Pancreas (tissue), 10 donors: ENCODE results near the gene MAJIN. TPM values are rescaled to one million over a fixed set of nuclear protein-coding genes. Genes with fewer than 3 reads are reported as not detected.

Experiments
- ATAC-seq, 4 donors: fragments of 200-7000 bp; cut with Tn5 transposase; one replicate each; pipeline versions ENCODE4 v1.8.0 to v1.9.1; 2020; ENCODE audit warnings: mild to moderate bottlenecking in 4 of 4, moderate library complexity in 4 of 4
- DNase-seq, 6 donors: peaks; one replicate each; pipeline ENCODE4 v3.0.0-alpha.2; 2020
- FAIRE-seq: peaks from 2 replicates; lab custom pipeline; 2012; peaks lifted over from hg19 to GRCh38; lab: Jason Lieb, UNC
- H3K27ac ChIP-seq, 4 donors: fragments of 200-600 bp; sonication (generic); 1 replicate in 3 of 4; 2 replicates in 1 of 4; pipeline versions ENCODE4 v1.5.0 to v1.8.0; 2020
- H3K27me3 ChIP-seq, 4 donors: fragments of 200-600 bp; one replicate each; pipeline ENCODE4 v1.8.0; 2021
- H3K36me3 ChIP-seq, 3 donors: fragments of 200-600 bp; sonication (generic) in 1 of 3; one replicate each; pipeline versions ENCODE4 v1.5.0 to v1.8.0; 2020 to 2021
- H3K4me1 ChIP-seq, 3 donors: fragments of 200-600 bp; one replicate each; pipeline ENCODE4 v1.8.0; 2021
- H3K4me3 ChIP-seq, 4 donors: fragments of 200-600 bp; sonication (generic) in 2 of 4; one replicate each; pipeline versions ENCODE4 v1.5.0 to v1.8.0; 2020 to 2021
- H3K9me3 ChIP-seq, 4 donors: fragments of 200-600 bp; one replicate each; pipeline ENCODE4 v1.8.0; 2021
- WGBS, 2 donors: extraction: QIAGEN DNeasy Blood & Tissue Kit; methylation state at CpG; one replicate each; pipeline ENCODE4 v1.1.7; 2013; 5-methylcytosine and 5-hydroxymethylcytosine counted together
- intact Hi-C, 3 donors: fragments of 100-400 bp; cut with DNase I; formaldehyde crosslinking; loops; one replicate each; pipeline versions ENCODE4 v1.11.1 to v1.14.2; 2022
- microRNA-seq, 2 donors: library from miRNA; unstranded; fragments of <30 nt; microRNA quantifications; one replicate each; pipeline versions ENCODE4 to v1.1.0, GENCODE V29; 2019 to 2020
- polyA plus RNA-seq, 2 donors: library from polyadenylated mRNA; stranded (reverse); fragments of 200-250 nt; gene quantifications; one replicate each; pipeline ENCODE4 v1.2.3, GENCODE V29; 2013
- total RNA-seq, 6 donors: library from RNA; stranded (reverse); fragmentation: NEBNext Ultra II Directional in 4 of 6; extraction: Animal tissue kit (Norgen Biotek cat#: 25700) in 4 of 6; gene quantifications; one replicate each; pipeline versions ENCODE4 v1.2.1 to v1.2.4, GENCODE V29; 2021 to 2023
- TF ChIP-seq, protein P1 (sequence below), 4 donors: fragments of 200-600 bp; sonication (generic) in 3 of 4; IDR thresholded peaks; one replicate each; pipeline versions ENCODE4 v1.5.0 to v1.8.0; 2021; ENCODE audit warnings: antibody characterized with exemption in 4 of 4
- donor health status: healthy with polysubstance abuse.
- donor health status: DM: no; HTN: no; CAD: no; lungs with moderate emphysema.
- donor health status: DM: no; HTN: no; CAD: no.
- donor health status: control.
- donor health status: control.
- donor health status: Bipolar disorder and iron deficiency.
- donor health status: DM: yes; HTN: yes; CAD: no.
- donor health status: DM: no; HTN: no; CAD: no.
- donor health status: DM: no; HTN: no; CAD: no.
- donor health status: DM: yes; HTN: yes; CAD: no.

The MAJIN gene
- total and polyA plus RNA-seq, 8 donors: 0.14 to 0.47 (median 0.26) TPM; not detected in 3

GRCh38 chr11:64888729-64889511 is 83.0 kb downstream of the MAJIN start:
- intact Hi-C loops: no loop called here
- H3K36me3 ChIP-seq: no peaks in the 10 kb centered on the region
- ATAC-seq (peak in 2 of 4 donors; percentile 1 to 13), FAIRE-seq (no peak), DNase-seq (no peak)
- no peaks in the 10 kb centered on the region for H3K27me3 ChIP-seq
- peak overlapping the region in 1 of 4 donors; percentile 8 for H3K27ac ChIP-seq
- no peaks in the 10 kb centered on the region for H3K9me3 ChIP-seq
- WGBS, 2 donors: 30 to 37% methylated on average over 9 of the region's 9 CpGs
- no peak overlapping the region for H3K4me3 ChIP-seq
- TF ChIP-seq, protein P1, sequence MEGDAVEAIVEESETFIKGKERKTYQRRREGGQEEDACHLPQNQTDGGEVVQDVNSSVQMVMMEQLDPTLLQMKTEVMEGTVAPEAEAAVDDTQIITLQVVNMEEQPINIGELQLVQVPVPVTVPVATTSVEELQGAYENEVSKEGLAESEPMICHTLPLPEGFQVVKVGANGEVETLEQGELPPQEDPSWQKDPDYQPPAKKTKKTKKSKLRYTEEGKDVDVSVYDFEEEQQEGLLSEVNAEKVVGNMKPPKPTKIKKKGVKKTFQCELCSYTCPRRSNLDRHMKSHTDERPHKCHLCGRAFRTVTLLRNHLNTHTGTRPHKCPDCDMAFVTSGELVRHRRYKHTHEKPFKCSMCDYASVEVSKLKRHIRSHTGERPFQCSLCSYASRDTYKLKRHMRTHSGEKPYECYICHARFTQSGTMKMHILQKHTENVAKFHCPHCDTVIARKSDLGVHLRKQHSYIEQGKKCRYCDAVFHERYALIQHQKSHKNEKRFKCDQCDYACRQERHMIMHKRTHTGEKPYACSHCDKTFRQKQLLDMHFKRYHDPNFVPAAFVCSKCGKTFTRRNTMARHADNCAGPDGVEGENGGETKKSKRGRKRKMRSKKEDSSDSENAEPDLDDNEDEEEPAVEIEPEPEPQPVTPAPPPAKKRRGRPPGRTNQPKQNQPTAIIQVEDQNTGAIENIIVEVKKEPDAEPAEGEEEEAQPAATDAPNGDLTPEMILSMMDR (IDR thresholded peaks at IDR 0.05): no peak
- H3K4me1 ChIP-seq: peaks cover 6 to 27% (median 16%) of the 10 kb centered on the region in 3 donors

- Histone ChIP-seq H3K9me3 (no peaks in the 10 kb centered on the region), H3K4me3 (peak overlapping the region in 2 of 4 donors; percentile 16 to 30), H3K27me3 (no peaks in the 10 kb centered on the region), H3K36me3 (no peaks in the 10 kb centered on the region), H3K27ac (peak overlapping the region in 1 of 4 donors; percentile 45), H3K4me1 (peaks cover under 1 to 21% (median 11%) of the 10 kb centered on the region in 3 donors)
- DNase-seq: no peak
- no peak for ATAC-seq
- intact Hi-C loops: no loop called here
- WGBS, 2 donors: 49 to 56% methylated on average over 8 of the region's 8 CpGs
- TF ChIP-seq, protein P1 (IDR thresholded peaks at IDR 0.05): no peak
- FAIRE-seq: no peak
Measured at GRCh38 chr11:64888406-64888728, 83.5 kb downstream of the MAJIN start.

Small RNA genes within 50 kb of the gene (microRNA-seq; reads per million reads assigned to microRNA genes)
- 0 reads per million in 2 donors for gene MIR6749
- 0 to 1.2 reads per million in 2 donors for gene MIR6750
- gene MIR6879: 0.39 to 0.88 reads per million in 2 donors

Other genes with a start within 250 kb of the MAJIN start
- gene NRXN2, start 248.9 kb downstream of the MAJIN start, total RNA-seq: 10 to 100 TPM in 1 of 6 donors, 1 to 10 TPM in 4, under 1 TPM in 1; 0.69 to 10.8 (median 2.2) TPM
- gene NRXN2, start 248.9 kb downstream of the MAJIN start, polyA plus RNA-seq: 1 to 10 TPM in 1 of 2 donors, under 1 TPM in 1; 0.89 to 2.8 TPM
- gene RASGRP2, start 228.0 kb downstream of the MAJIN start, total RNA-seq: 1 to 10 TPM in 5 of 6 donors, under 1 TPM in 1; 0.91 to 2.8 (median 2.2) TPM
- 10 to 100 TPM; 11.2 to 12.4 TPM for gene RASGRP2, start 228.0 kb downstream of the MAJIN start, polyA plus RNA-seq
- gene PYGM, start 212.1 kb downstream of the MAJIN start, total RNA-seq: under 1 TPM; 0.19 to 0.55 (median 0.42) TPM
- gene PYGM, start 212.1 kb downstream of the MAJIN start, polyA plus RNA-seq: 1 to 10 TPM; 1.2 to 1.3 TPM
- gene SF1, start 193.6 kb downstream of the MAJIN start, total RNA-seq: 100 to 1,000 TPM in 5 of 6 donors, 10 to 100 TPM in 1; 99.8 to 153 (median 124) TPM
- gene SF1, start 193.6 kb downstream of the MAJIN start, polyA plus RNA-seq: 100 to 1,000 TPM; 140 to 181 TPM
- gene MAP4K2, start 168.9 kb downstream of the MAJIN start, total RNA-seq: 1 to 10 TPM; 6.1 to 8.6 (median 7.0) TPM
- gene MAP4K2, start 168.9 kb downstream of the MAJIN start, polyA plus RNA-seq: 10 to 100 TPM; 19.5 to 24.0 TPM
- 10 to 100 TPM in 5 of 6 donors, 1 to 10 TPM in 1; 8.7 to 21.2 (median 12.6) TPM for gene MEN1, start 161.6 kb downstream of the MAJIN start, total RNA-seq
- gene MEN1, start 161.6 kb downstream of the MAJIN start, polyA plus RNA-seq: 10 to 100 TPM; 22.8 to 25.3 TPM
- gene CDC42BPG, start 127.5 kb downstream of the MAJIN start, total RNA-seq: 10 to 100 TPM in 5 of 6 donors, 1 to 10 TPM in 1; 9.7 to 16.8 (median 12.7) TPM
- gene CDC42BPG, start 127.5 kb downstream of the MAJIN start, polyA plus RNA-seq: 10 to 100 TPM; 11.6 to 23.8 TPM
- gene EHD1, start 93.5 kb downstream of the MAJIN start, total RNA-seq: 10 to 100 TPM; 13.8 to 22.1 (median 17.9) TPM
- gene EHD1, start 93.5 kb downstream of the MAJIN start, polyA plus RNA-seq: 10 to 100 TPM; 10.1 to 10.6 TPM
- gene ATG2A, start 54.9 kb downstream of the MAJIN start, total RNA-seq: 10 to 100 TPM; 13.3 to 18.4 (median 15.5) TPM
- 10 to 100 TPM; 33.1 to 34.1 TPM for gene ATG2A, start 54.9 kb downstream of the MAJIN start, polyA plus RNA-seq
- 10 to 100 TPM in 4 of 6 donors, 1 to 10 TPM in 2; 6.3 to 14.1 (median 10.7) TPM for gene PPP2R5B, start 47.4 kb downstream of the MAJIN start, total RNA-seq
- gene PPP2R5B, start 47.4 kb downstream of the MAJIN start, polyA plus RNA-seq: 10 to 100 TPM; 21.8 to 24.2 TPM
- 10 to 100 TPM in 5 of 6 donors, 1 to 10 TPM in 1; 9.5 to 16.3 (median 14.2) TPM for gene GPHA2, start 36.2 kb downstream of the MAJIN start, total RNA-seq
- gene GPHA2, start 36.2 kb downstream of the MAJIN start, polyA plus RNA-seq: 1 to 10 TPM; 4.2 to 5.1 TPM
- 1 to 10 TPM; 5.3 to 6.5 (median 5.7) TPM for gene BATF2, start 24.9 kb upstream of the MAJIN start, total RNA-seq
- 1 to 10 TPM; 4.0 to 4.8 TPM for gene BATF2, start 24.9 kb upstream of the MAJIN start, polyA plus RNA-seq
- 10 to 100 TPM; 27.8 to 47.0 (median 31.7) TPM for gene ARL2, start 42.1 kb upstream of the MAJIN start, total RNA-seq
- 10 to 100 TPM; 60.0 to 79.1 TPM for gene ARL2, start 42.1 kb upstream of the MAJIN start, polyA plus RNA-seq
- 10 to 100 TPM in 3 of 6 donors, 1 to 10 TPM in 3; 8.7 to 18.3 (median 9.9) TPM for gene SNX15, start 55.3 kb upstream of the MAJIN start, total RNA-seq
- gene SNX15, start 55.3 kb upstream of the MAJIN start, polyA plus RNA-seq: 10 to 100 TPM; 10.5 to 13.8 TPM
- gene SAC3D1, start 69.1 kb upstream of the MAJIN start, total RNA-seq: 1 to 10 TPM; 3.5 to 5.5 (median 4.4) TPM
- 1 to 10 TPM; 4.9 to 7.3 TPM for gene SAC3D1, start 69.1 kb upstream of the MAJIN start, polyA plus RNA-seq
- 1 to 10 TPM in 4 of 6 donors, under 1 TPM in 2; 0.51 to 2.7 (median 1.0) TPM for gene NAALADL1, start 86.4 kb upstream of the MAJIN start, total RNA-seq
- gene NAALADL1, start 86.4 kb upstream of the MAJIN start, polyA plus RNA-seq: 1 to 10 TPM; 4.7 to 7.6 TPM
- 1 to 10 TPM in 1 of 6 donors, under 1 TPM in 5; 0.08 to 1.2 (median 0.50) TPM for gene CDCA5, start 111.9 kb upstream of the MAJIN start, total RNA-seq
- gene CDCA5, start 111.9 kb upstream of the MAJIN start, polyA plus RNA-seq: under 1 TPM; 0.27 to 0.38 TPM
- 10 to 100 TPM; 15.2 to 19.6 (median 16.6) TPM for gene ZFPL1, start 112.1 kb upstream of the MAJIN start, total RNA-seq
- gene ZFPL1, start 112.1 kb upstream of the MAJIN start, polyA plus RNA-seq: 10 to 100 TPM; 43.0 to 52.1 TPM
- 100 to 1,000 TPM in 5 of 6 donors, 10 to 100 TPM in 1; 85.4 to 150 (median 130) TPM for gene VPS51, start 124.1 kb upstream of the MAJIN start, total RNA-seq
- 100 to 1,000 TPM; 119 to 179 TPM for gene VPS51, start 124.1 kb upstream of the MAJIN start, polyA plus RNA-seq
- gene TM7SF2, start 139.8 kb upstream of the MAJIN start, total RNA-seq: 100 to 1,000 TPM in 1 of 6 donors, 10 to 100 TPM in 5; 12.8 to 176 (median 43.4) TPM
- gene TM7SF2, start 139.8 kb upstream of the MAJIN start, polyA plus RNA-seq: 100 to 1,000 TPM in 1 of 2 donors, 10 to 100 TPM in 1; 76.8 to 203 TPM
- gene ZNHIT2, start 145.6 kb upstream of the MAJIN start, total RNA-seq: 10 to 100 TPM in 1 of 6 donors, 1 to 10 TPM in 5; 4.3 to 11.7 (median 7.1) TPM
- 10 to 100 TPM; 14.0 to 17.8 TPM for gene ZNHIT2, start 145.6 kb upstream of the MAJIN start, polyA plus RNA-seq
- gene FAU, start 150.0 kb upstream of the MAJIN start, total RNA-seq: 100 to 1,000 TPM; 493 to 810 (median 529) TPM
- 100 to 1,000 TPM; 530 to 652 TPM for gene FAU, start 150.0 kb upstream of the MAJIN start, polyA plus RNA-seq
- 10 to 100 TPM; 13.9 to 31.2 (median 21.4) TPM for gene MRPL49, start 150.2 kb upstream of the MAJIN start, total RNA-seq
- 10 to 100 TPM; 10.3 to 30.3 TPM for gene MRPL49, start 150.2 kb upstream of the MAJIN start, polyA plus RNA-seq
- gene SYVN1, start 162.4 kb upstream of the MAJIN start, total RNA-seq: 10 to 100 TPM; 47.5 to 98.2 (median 66.3) TPM
- 10 to 100 TPM; 63.4 to 64.8 TPM for gene SYVN1, start 162.4 kb upstream of the MAJIN start, polyA plus RNA-seq
- gene SPDYC, start 198.1 kb upstream of the MAJIN start, total RNA-seq: not detected
- gene SPDYC, start 198.1 kb upstream of the MAJIN start, polyA plus RNA-seq: under 1 TPM in 1 of 2 donors, not detected in 1; 0.14 TPM
- gene CAPN1, start 209.8 kb upstream of the MAJIN start, total RNA-seq: 100 to 1,000 TPM; 103 to 139 (median 107) TPM
- 100 to 1,000 TPM; 111 to 144 TPM for gene CAPN1, start 209.8 kb upstream of the MAJIN start, polyA plus RNA-seq